ENCODE data around the gene PLCH1.

GRCh38 chr3:155637567-155637966 is 107.3 kb downstream of the PLCH1 start:
- no peak for TF ChIP-seq FOSL2 (CRISPR knock-in tag; IDR thresholded peaks at IDR 0.05)
- TF ChIP-seq, protein P1, sequence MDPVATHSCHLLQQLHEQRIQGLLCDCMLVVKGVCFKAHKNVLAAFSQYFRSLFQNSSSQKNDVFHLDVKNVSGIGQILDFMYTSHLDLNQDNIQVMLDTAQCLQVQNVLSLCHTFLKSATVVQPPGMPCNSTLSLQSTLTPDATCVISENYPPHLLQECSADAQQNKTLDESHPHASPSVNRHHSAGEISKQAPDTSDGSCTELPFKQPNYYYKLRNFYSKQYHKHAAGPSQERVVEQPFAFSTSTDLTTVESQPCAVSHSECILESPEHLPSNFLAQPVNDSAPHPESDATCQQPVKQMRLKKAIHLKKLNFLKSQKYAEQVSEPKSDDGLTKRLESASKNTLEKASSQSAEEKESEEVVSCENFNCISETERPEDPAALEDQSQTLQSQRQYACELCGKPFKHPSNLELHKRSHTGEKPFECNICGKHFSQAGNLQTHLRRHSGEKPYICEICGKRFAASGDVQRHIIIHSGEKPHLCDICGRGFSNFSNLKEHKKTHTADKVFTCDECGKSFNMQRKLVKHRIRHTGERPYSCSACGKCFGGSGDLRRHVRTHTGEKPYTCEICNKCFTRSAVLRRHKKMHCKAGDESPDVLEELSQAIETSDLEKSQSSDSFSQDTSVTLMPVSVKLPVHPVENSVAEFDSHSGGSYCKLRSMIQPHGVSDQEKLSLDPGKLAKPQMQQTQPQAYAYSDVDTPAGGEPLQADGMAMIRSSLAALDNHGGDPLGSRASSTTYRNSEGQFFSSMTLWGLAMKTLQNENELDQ (CRISPR knock-in tag; IDR thresholded peaks at IDR 0.05; ENCODE audit: borderline replicate concordance): no peak
- no peak for TF ChIP-seq CTCF (CRISPR knock-in tag; IDR thresholded peaks at IDR 0.05)
- no peak for TF ChIP-seq BCL6 (CRISPR knock-in tag; IDR thresholded peaks at IDR 0.05)
- TF ChIP-seq ZBTB26 (CRISPR knock-in tag; IDR thresholded peaks at IDR 0.05; ENCODE audit: borderline replicate concordance): no peak
- TF ChIP-seq BRCA1 (CRISPR knock-in tag; IDR thresholded peaks at IDR 0.05): no peak
- no peak for TF ChIP-seq PATZ1 (CRISPR knock-in tag; IDR thresholded peaks at IDR 0.05)
- no peak for TF ChIP-seq CENPT (CRISPR knock-in tag; IDR thresholded peaks at IDR 0.05; ENCODE audit: low read depth)
- no peak for TF ChIP-seq CHD4 (IDR thresholded peaks at IDR 0.05; ENCODE audit: borderline replicate concordance, low read length)
- TF ChIP-seq POLR2A (IDR thresholded peaks at IDR 0.05; ENCODE audit: insufficient read depth in 1 of 2, low read depth in 2 of 2, low read length in 2 of 2): no peak

Measured in HepG2 (cell line).